H9 (cell line): ENCODE results near the gene SLC39A10. TPM values are rescaled to one million over a fixed set of nuclear protein-coding genes. Genes with fewer than 3 reads are reported as not detected.
"Not testable (repeated sequence)": the region's sequence is repeated elsewhere in the genome, so short reads cannot be mapped to it uniquely, and the experiment has no call there.

Experiments
- DNase-seq: peaks from one replicate; pipeline ENCODE4 v3.0.0-alpha.2; 2017
- H2AFZ ChIP-seq: one replicate; pipeline ENCODE4 v1.6.1; 2013; ENCODE audit warnings: mild to moderate bottlenecking, low read length, control low read depth, moderate library complexity
- H2AK5ac ChIP-seq: 2 replicates; pipeline ENCODE4 v1.6.1; 2013; ENCODE audit warnings: low read length, control low read depth, mixed read lengths; ENCODE audit not compliant: insufficient read length
- H2BK120ac ChIP-seq: one replicate; pipeline ENCODE4 v1.6.1; 2013; ENCODE audit warnings: low read depth, mild to moderate bottlenecking, low read length, control low read depth, inconsistent platforms; ENCODE audit not compliant: poor library complexity, severe bottlenecking
- H2BK12ac ChIP-seq: 2 replicates; pipeline ENCODE4 v1.6.1; 2013; ENCODE audit warnings: low read length, control low read depth, mixed read lengths, low read depth; ENCODE audit not compliant: insufficient read length
- H2BK15ac ChIP-seq: 2 replicates; pipeline ENCODE4 v1.6.1; 2013; ENCODE audit warnings: low read depth, low read length, control low read depth
- H2BK20ac ChIP-seq: one replicate; pipeline ENCODE4 v1.6.1; 2013; ENCODE audit warnings: low read depth, mild to moderate bottlenecking, low read length, control low read depth, inconsistent platforms; ENCODE audit not compliant: poor library complexity, severe bottlenecking
- H2BK5ac ChIP-seq: 2 replicates; pipeline ENCODE4 v1.6.1; 2013; ENCODE audit warnings: low read length, control low read depth, mixed read lengths; ENCODE audit not compliant: insufficient read length
- H3K14ac ChIP-seq: 2 replicates; pipeline ENCODE4 v1.6.1; 2013; ENCODE audit warnings: low read length, control low read depth; ENCODE audit not compliant: insufficient read depth
- H3K18ac ChIP-seq: 2 replicates; pipeline ENCODE4 v1.6.1; 2013; ENCODE audit warnings: low read depth, mild to moderate bottlenecking, mixed read lengths, low read length, control low read depth; ENCODE audit not compliant: insufficient read length
- H3K23ac ChIP-seq: 2 replicates; pipeline ENCODE4 v1.6.1; 2013; ENCODE audit warnings: low read length, control low read depth, mixed read lengths, low read depth; ENCODE audit not compliant: insufficient read length
- H3K23me2 ChIP-seq: 2 replicates; pipeline ENCODE4 v1.6.1; 2013; ENCODE audit warnings: low read depth, mild to moderate bottlenecking, mixed read lengths, low read length, control low read depth; ENCODE audit not compliant: insufficient read length, poor library complexity, severe bottlenecking
- H3K27ac ChIP-seq: 2 replicates; pipeline ENCODE4 v1.5.1; 2013; ENCODE audit warnings: low read length, control low read depth, mixed read lengths, low read depth; ENCODE audit not compliant: insufficient read length
- H3K27me3 ChIP-seq: 2 replicates; pipeline ENCODE4 v1.6.1; 2013; ENCODE audit warnings: low read length, control low read depth, inconsistent platforms; ENCODE audit not compliant: insufficient read depth
- H3K4ac ChIP-seq: 2 replicates; pipeline ENCODE4 v1.6.1; 2013; ENCODE audit warnings: low read depth, mild to moderate bottlenecking, control low read depth, inconsistent platforms, low read length, moderate library complexity
- H3K4me1 ChIP-seq: 2 replicates; pipeline ENCODE4 v1.6.1; 2013; ENCODE audit warnings: low read length, control low read depth, inconsistent platforms; ENCODE audit not compliant: insufficient read depth
- H3K4me2 ChIP-seq: 2 replicates; pipeline ENCODE4 v1.6.1; 2013; ENCODE audit warnings: low read length, control low read depth, mixed read lengths; ENCODE audit not compliant: insufficient read length, insufficient read depth
- H3K56ac ChIP-seq: 2 replicates; pipeline ENCODE4 v1.6.1; 2013; ENCODE audit warnings: low read depth, mild to moderate bottlenecking, mixed read lengths, low read length, control low read depth; ENCODE audit not compliant: insufficient read length
- H3K79me1 ChIP-seq: 2 replicates; pipeline ENCODE4 v1.6.1; 2013; ENCODE audit warnings: low read depth, mild to moderate bottlenecking, moderate library complexity, low read length, control low read depth, inconsistent platforms; ENCODE audit not compliant: insufficient read depth, poor library complexity, severe bottlenecking
- H3K79me2 ChIP-seq: 2 replicates; pipeline ENCODE4 v1.6.1; 2013; ENCODE audit warnings: low read length, control low read depth, inconsistent platforms; ENCODE audit not compliant: insufficient read depth
- H3K9ac ChIP-seq: 2 replicates; pipeline ENCODE4 v1.6.1; 2013; ENCODE audit warnings: low read length, control low read depth, mixed read lengths; ENCODE audit not compliant: insufficient read length; ENCODE audit errors: extremely low read depth
- H3K9me3 ChIP-seq: one replicate; pipeline ENCODE4 v1.6.1; 2013; ENCODE audit warnings: low read depth, low read length, inconsistent platforms; ENCODE audit not compliant: control insufficient read depth
- H3T11ph ChIP-seq: one replicate; pipeline ENCODE4 v1.6.1; 2013; ENCODE audit warnings: mild to moderate bottlenecking, low read length, control low read depth, inconsistent platforms
- H4K20me1 ChIP-seq: one replicate; pipeline ENCODE4 v1.6.1; 2013; ENCODE audit not compliant: control insufficient read depth, insufficient read length, insufficient read depth
- H4K5ac ChIP-seq: 2 replicates; pipeline ENCODE4 v1.6.1; 2013; ENCODE audit warnings: low read depth, mild to moderate bottlenecking, mixed read lengths, low read length, control low read depth; ENCODE audit not compliant: insufficient read length
- H4K8ac ChIP-seq: replicated peaks from 2 replicates; pipeline ENCODE4 v1.6.1; 2013; ENCODE audit warnings: low read length, control low read depth, mixed read lengths, low read depth; ENCODE audit not compliant: insufficient read length
- H4K91ac ChIP-seq: 2 replicates; pipeline ENCODE4 v1.6.1; 2013; ENCODE audit warnings: low read depth, mild to moderate bottlenecking, moderate library complexity, mixed read lengths, low read length, control low read depth; ENCODE audit not compliant: insufficient read length
- H3K27ac Mint-ChIP-seq, 3 experiments: 2 replicates in 2 of 3; 3 replicates in 1 of 3; pipeline ENCODE4 v1.8.0; 2020 to 2021; ENCODE audit warnings: mixed read lengths in 3 of 3, mild to moderate bottlenecking in 1 of 3, moderate library complexity in 1 of 3
- H3K27me3 Mint-ChIP-seq: 2 replicates; pipeline ENCODE4 v1.8.0; 2021; ENCODE audit warnings: low read depth, mild to moderate bottlenecking, moderate library complexity, mixed read lengths
- H3K36me3 Mint-ChIP-seq, 3 experiments: 2 replicates in 2 of 3; 3 replicates in 1 of 3; pipeline ENCODE4 v1.8.0; 2020 to 2021; ENCODE audit warnings: low read depth in 3 of 3, mixed read lengths in 3 of 3; ENCODE audit not compliant: insufficient read depth in 1 of 3
- H3K4me1 Mint-ChIP-seq, 2 experiments: 2 replicates each; pipeline ENCODE4 v1.8.0; 2020; ENCODE audit warnings: mixed read lengths in 2 of 2
- H3K4me3 Mint-ChIP-seq, 2 experiments: 2 replicates in 1 of 2; 3 replicates in 1 of 2; pipeline ENCODE4 v1.8.0; 2020 to 2021; ENCODE audit warnings: mild to moderate bottlenecking in 2 of 2, mixed read lengths in 2 of 2, moderate library complexity in 1 of 2
- H3K9me3 Mint-ChIP-seq, 2 experiments: 2 replicates in 1 of 2; 3 replicates in 1 of 2; pipeline ENCODE4 v1.8.0; 2020; ENCODE audit warnings: mild to moderate bottlenecking in 2 of 2, mixed read lengths in 2 of 2, moderate library complexity in 1 of 2
- CTCF ChIP-seq: fragments of 200-600 bp; sonication (generic); conservative IDR thresholded peaks from 3 replicates; pipeline ENCODE4 v1.8.0; 2021; ENCODE audit warnings: antibody characterized with exemption, mild to moderate bottlenecking
- WGBS: extraction: QIAGEN DNeasy Blood & Tissue Kit; methylation state at CpG from one replicate; pipeline ENCODE4 v1.1.7; 2013; ENCODE audit warnings: missing lambda C conversion rate, low lambda C conversion rate, mixed read lengths; ENCODE audit not compliant: insufficient read length; ENCODE audit errors: extremely low coverage; 5-methylcytosine and 5-hydroxymethylcytosine counted together
- total RNA-seq: library from RNA; stranded (reverse); gene quantifications from 2 replicates; pipeline ENCODE4 v1.2.1, GENCODE V29; 2021

The SLC39A10 gene
- total RNA-seq, 1 experiment from 2014 or later = 161 TPM

DNA sequence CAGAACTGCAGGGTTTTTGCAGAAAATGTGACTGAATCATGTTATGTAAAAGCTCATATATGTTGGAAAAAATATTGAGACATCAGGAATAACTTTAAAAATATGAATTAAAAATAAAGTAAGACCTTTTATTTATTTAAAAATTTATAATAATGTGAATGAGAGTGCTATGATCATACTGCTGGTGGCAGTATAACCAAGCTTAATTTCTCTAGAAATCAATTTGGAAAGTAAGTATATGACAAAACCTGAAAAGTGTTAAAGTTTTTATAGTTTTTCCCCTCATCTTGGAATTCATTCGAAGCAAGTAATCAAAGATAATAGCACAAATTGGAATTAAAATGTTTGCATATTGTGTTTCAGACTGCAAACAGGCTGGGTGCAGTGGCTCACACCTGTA lies 7.5 kb downstream of the SLC39A10 start:
- Histone ChIP-seq H4K20me1 (no peaks in the 10 kb centered on the region), H3K9me3 (no peaks in the 10 kb centered on the region), H2BK15ac (no peak overlapping the region), H3K27me3 (no peaks in the 10 kb centered on the region), H3K4me1 (no peaks in the 10 kb centered on the region), H3K9ac (no peak overlapping the region), H3K18ac (no peak overlapping the region), H3K14ac (no peak overlapping the region), H4K8ac (no peak overlapping the region), H3T11ph (no peak overlapping the region), H2BK120ac (no peak overlapping the region), H2AK5ac (no peak overlapping the region), H3K4ac (no peak overlapping the region), H4K5ac (no peak overlapping the region), H3K56ac (no peak overlapping the region), H2BK12ac (no peak overlapping the region), H3K27ac (no peak overlapping the region), H4K91ac (no peak overlapping the region), H3K79me2 (peaks cover 18% of the 10 kb centered on the region; the same call in 1 of the 2 replicates), H2BK20ac (no peak overlapping the region), H3K4me2 (no peak overlapping the region), H2BK5ac (no peak overlapping the region), H2AFZ (no peak overlapping the region), H3K23ac (no peak overlapping the region), H3K79me1 (no peaks in the 10 kb centered on the region), H3K23me2 (no peaks in the 10 kb centered on the region)
- Mint-ChIP-seq H3K27me3 (no peaks in the 10 kb centered on the region), H3K27ac (peak overlapping the region in 1 of 3 experiments; percentile 62; a peak in 1 of 7 replicates), H3K36me3 (peaks cover 0 to 3% (median 0%) of the 10 kb centered on the region in 3 experiments; a peak in 1 of 7 replicates), H3K4me1 (peaks cover 28 to 32% of the 10 kb centered on the region in 2 experiments), H3K4me3 (no peak overlapping the region), H3K9me3 (no peaks in the 10 kb centered on the region)
- WGBS = no CpG with 5 or more reads among the region's 1 CpG
- peak; percentile 28; the same call in 2 of the 3 replicates for TF ChIP-seq CTCF
- no peak for DNase-seq

- H4K91ac ChIP-seq, H4K5ac ChIP-seq, H3K18ac ChIP-seq, H3K9me3 Mint-ChIP-seq, H3K23me2 ChIP-seq, H3K27ac Mint-ChIP-seq, DNase-seq, H3K36me3 Mint-ChIP-seq, H3K4me3 Mint-ChIP-seq, H3K4me2 ChIP-seq, H3K4me1 ChIP-seq, H3T11ph ChIP-seq, H2BK120ac ChIP-seq, H3K23ac ChIP-seq, H2BK12ac ChIP-seq, H3K9ac ChIP-seq, H2AK5ac ChIP-seq, H3K27me3 Mint-ChIP-seq, H3K14ac ChIP-seq, H4K8ac ChIP-seq, H3K79me1 ChIP-seq, H2BK20ac ChIP-seq, H3K56ac ChIP-seq, H2BK15ac ChIP-seq, H3K27ac ChIP-seq, H2AFZ ChIP-seq, H3K27me3 ChIP-seq, H2BK5ac ChIP-seq, H3K4ac ChIP-seq, H4K20me1 ChIP-seq, H3K9me3 ChIP-seq: not testable (repeated sequence)
- peaks cover 22 to 26% of the 10 kb centered on the region in 2 experiments for H3K4me1 Mint-ChIP-seq
- no CpG with 5 or more reads among the region's 4 CpGs for WGBS
- peaks cover 16% of the 10 kb centered on the region; the same call in 1 of the 2 replicates for H3K79me2 ChIP-seq
These were observed 8.1 kb downstream of the SLC39A10 start for GRCh38 chr2:195665153-195665552.
